GM19328 (cell line): Measurements from ENCODE around the gene HAPLN1.

Source experiments
- ATAC-seq: cut with Tn5 transposase; IDR thresholded peaks from one replicate; pipeline ENCODE4 v1.9.1; 2021; ENCODE audit warnings: mild to moderate bottlenecking, moderate library complexity; ENCODE audit not compliant: unreplicated experiment

Gene HAPLN1

GRCh38 chr5:83645936-83646335 is 74.7 kb downstream of the HAPLN1 start:
- ATAC-seq: no peak

- no peak for ATAC-seq
Measured at GRCh38 chr5:83644301-83644700, 76.4 kb downstream of the HAPLN1 start.

GRCh38 chr5:83641946-83642345 is 78.7 kb downstream of the HAPLN1 start:
- ATAC-seq: no peak

- ATAC-seq: no peak
Measured at GRCh38 chr5:83639911-83640310, 80.7 kb downstream of the HAPLN1 start.

GRCh38 chr5:83636156-83636555 is 84.5 kb downstream of the HAPLN1 start:
- ATAC-seq: no peak

GRCh38 chr5:83633285-83633684 is 87.4 kb downstream of the HAPLN1 start:
- ATAC-seq: no peak

- ATAC-seq: no peak
Measured at GRCh38 chr5:83632874-83633273, 87.8 kb downstream of the HAPLN1 start.

- no peak for ATAC-seq
Measured at GRCh38 chr5:83628360-83628759, 92.3 kb downstream of the HAPLN1 start.

GRCh38 chr5:83614841-83615240 is 105.8 kb downstream of the HAPLN1 start:
- ATAC-seq: no peak

GRCh38 chr5:83608122-83608521 is 112.5 kb downstream of the HAPLN1 start:
- ATAC-seq: no peak

GRCh38 chr5:83595217-83595616 is 125.4 kb downstream of the HAPLN1 start:
- ATAC-seq: no peak

GRCh38 chr5:83590966-83591365 is 129.7 kb downstream of the HAPLN1 start:
- ATAC-seq: no peak

- no peak for ATAC-seq
Measured at GRCh38 chr5:83589786-83590185, 130.9 kb downstream of the HAPLN1 start.
